HG03039 (cell line): ENCODE results near the gene EGLN3.
"Not testable (repeated sequence)": the region's sequence is repeated elsewhere in the genome, so short reads cannot be mapped to it uniquely, and the experiment has no call there.

Experiments used
- ATAC-seq: cut with Tn5 transposase; IDR thresholded peaks from one replicate; pipeline ENCODE4 v1.9.1; 2021; ENCODE audit warnings: mild to moderate bottlenecking, moderate library complexity; ENCODE audit not compliant: unreplicated experiment

The EGLN3 gene

GRCh38 chr14:33962466-33962865 lies 11.6 kb upstream of the EGLN3 start:
- not testable (repeated sequence) for ATAC-seq

GRCh38 chr14:33962016-33962415 lies 11.1 kb upstream of the EGLN3 start:
- no peak for ATAC-seq

GRCh38 chr14:33959692-33960151 lies 8.8 kb upstream of the EGLN3 start:
- ATAC-seq = no peak

GRCh38 chr14:33958605-33959226 lies 7.8 kb upstream of the EGLN3 start:
- ATAC-seq = no peak

GRCh38 chr14:33957993-33958392 lies 7.1 kb upstream of the EGLN3 start:
- ATAC-seq = no peak

- ATAC-seq = no peak
These were observed 6.4 kb upstream of the EGLN3 start for GRCh38 chr14:33957299-33957698.

GRCh38 chr14:33956640-33957039 lies 5.8 kb upstream of the EGLN3 start:
- no peak for ATAC-seq

- no peak for ATAC-seq
These were observed 3.2 kb upstream of the EGLN3 start for GRCh38 chr14:33954016-33954598.

- no peak for ATAC-seq
These were observed 1.7 kb upstream of the EGLN3 start for GRCh38 chr14:33952541-33952940.

- no peak for ATAC-seq
These were observed 438 bp upstream of the EGLN3 start for GRCh38 chr14:33951183-33951840.

- no peak for ATAC-seq
These were observed 1.4 kb downstream of the EGLN3 start for GRCh38 chr14:33949411-33949893.

GRCh38 chr14:33948869-33949408 lies 1.9 kb downstream of the EGLN3 start:
- ATAC-seq = no peak

- ATAC-seq = no peak
These were observed 2.6 kb downstream of the EGLN3 start for GRCh38 chr14:33948145-33948868.

GRCh38 chr14:33946679-33947476 lies 4.0 kb downstream of the EGLN3 start:
- ATAC-seq = no peak

- ATAC-seq = no peak
These were observed 5.4 kb downstream of the EGLN3 start for GRCh38 chr14:33945210-33946088.

- ATAC-seq = no peak
These were observed 7.6 kb downstream of the EGLN3 start for GRCh38 chr14:33943096-33943883.

GRCh38 chr14:33941718-33942117 lies 9.2 kb downstream of the EGLN3 start:
- no peak for ATAC-seq

- ATAC-seq = no peak
These were observed 10.3 kb downstream of the EGLN3 start for GRCh38 chr14:33940561-33941011.
